ENCODE results near the gene CFAP46.

- TF ChIP-seq EZH2 (IDR thresholded peaks at IDR 0.05; ENCODE audit: insufficient read depth, poor library complexity, severe bottlenecking) (no peak), EZH2phosphoT487 (IDR thresholded peaks at IDR 0.05; ENCODE audit: insufficient read depth, low read depth) (no peak)
Measured at GRCh38 chr10:132815168-132815857, 127.1 kb downstream of the CFAP46 start.

All from GM23248 (cell line).